Germinal center (tissue), 1 donor: ENCODE data around the gene TRAF7.
A peak's percentile ranks its signal among the peaks of the same experiment; 100 is the strongest.

ENCODE experiments used
- DNase-seq: peaks from one replicate; pipeline ENCODE4 v3.0.0; 2012; ENCODE audit warnings: mixed read lengths, low spot score

TRAF7 gene

DNA sequence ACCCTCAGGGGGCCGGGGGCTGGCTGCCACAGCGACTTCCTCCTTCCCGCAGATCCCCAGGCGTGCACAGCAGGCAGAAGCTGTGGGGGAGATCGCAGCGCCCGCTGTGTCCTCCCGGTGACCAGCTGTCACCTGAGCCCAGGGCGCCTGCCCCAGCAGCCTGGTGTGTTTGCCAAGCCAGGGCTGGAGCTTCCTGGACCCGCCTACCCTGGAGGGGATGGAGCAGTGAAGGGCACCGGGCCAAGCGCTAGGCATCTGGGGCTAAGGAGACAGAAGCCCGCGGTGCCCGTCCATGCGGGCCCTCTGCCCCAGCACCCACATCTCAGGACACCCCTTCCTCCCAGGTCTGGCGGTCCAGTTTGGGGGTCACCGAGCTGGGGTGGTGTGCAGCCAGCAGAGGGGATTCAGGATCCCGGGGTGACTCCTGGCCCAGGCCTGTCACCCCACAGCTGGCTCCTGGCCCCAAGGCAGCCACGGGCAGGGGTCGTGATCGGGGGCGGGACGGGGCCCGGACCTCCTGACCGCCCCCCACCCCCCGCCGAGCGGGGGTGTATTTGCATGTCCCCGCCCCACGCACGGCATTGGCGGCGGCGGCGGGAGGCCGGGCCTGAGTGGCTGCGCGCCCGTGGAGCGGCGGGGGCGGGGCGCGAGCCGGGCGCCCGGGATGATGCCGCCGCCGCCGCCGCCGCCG, 7.5 kb upstream of the TRAF7 start, which contains the start of gene RAB26:
Gene RAB26, plus strand, starts transcription at position 645 of the 691 bp plus-strand sequence. CDS start 159 bp downstream, outside the sequence.
- peak; percentile 66 for DNase-seq

DNA sequence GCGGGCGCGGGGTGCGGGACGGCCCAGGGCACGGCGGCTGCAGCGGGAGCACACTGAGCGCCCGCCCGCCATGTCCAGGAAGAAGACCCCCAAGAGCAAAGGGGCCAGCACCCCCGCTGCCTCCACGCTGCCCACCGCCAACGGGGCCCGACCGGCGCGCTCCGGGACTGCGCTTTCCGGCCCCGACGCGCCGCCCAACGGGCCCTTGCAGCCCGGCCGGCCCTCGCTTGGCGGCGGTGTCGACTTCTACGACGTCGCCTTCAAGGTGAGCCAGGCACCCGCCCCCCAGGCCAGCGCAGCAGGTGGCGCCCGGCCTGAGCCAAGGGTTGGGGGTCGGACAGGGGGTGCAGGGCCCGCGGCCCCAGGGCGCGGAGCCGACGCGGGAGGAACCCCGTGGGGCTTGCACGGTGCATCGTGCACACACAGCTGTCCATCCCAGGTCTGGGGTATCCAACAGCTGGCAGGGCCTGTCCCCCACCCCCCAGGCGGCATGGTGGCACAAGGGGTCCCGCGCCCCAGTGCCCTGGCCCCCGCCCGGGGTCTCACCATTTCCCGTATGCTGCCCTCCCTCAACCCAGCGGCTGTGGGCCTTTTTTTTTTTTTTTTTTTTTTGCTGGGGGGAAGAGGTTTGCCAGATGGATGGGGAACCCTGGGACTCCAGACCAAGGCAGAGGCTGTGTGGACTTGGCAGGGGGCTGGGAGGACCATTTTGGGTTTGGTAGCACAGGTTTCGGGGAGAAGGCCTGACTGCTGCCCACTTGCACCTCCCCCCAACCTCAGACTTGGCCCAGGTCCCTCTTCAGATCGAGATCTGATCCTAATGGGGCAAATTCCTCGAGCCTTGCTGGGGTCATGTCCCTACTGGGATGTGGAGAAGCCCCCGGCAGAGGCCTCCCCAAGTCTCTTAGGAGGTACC, 6.6 kb upstream of the TRAF7 start:
- DNase-seq: no peak

DNA sequence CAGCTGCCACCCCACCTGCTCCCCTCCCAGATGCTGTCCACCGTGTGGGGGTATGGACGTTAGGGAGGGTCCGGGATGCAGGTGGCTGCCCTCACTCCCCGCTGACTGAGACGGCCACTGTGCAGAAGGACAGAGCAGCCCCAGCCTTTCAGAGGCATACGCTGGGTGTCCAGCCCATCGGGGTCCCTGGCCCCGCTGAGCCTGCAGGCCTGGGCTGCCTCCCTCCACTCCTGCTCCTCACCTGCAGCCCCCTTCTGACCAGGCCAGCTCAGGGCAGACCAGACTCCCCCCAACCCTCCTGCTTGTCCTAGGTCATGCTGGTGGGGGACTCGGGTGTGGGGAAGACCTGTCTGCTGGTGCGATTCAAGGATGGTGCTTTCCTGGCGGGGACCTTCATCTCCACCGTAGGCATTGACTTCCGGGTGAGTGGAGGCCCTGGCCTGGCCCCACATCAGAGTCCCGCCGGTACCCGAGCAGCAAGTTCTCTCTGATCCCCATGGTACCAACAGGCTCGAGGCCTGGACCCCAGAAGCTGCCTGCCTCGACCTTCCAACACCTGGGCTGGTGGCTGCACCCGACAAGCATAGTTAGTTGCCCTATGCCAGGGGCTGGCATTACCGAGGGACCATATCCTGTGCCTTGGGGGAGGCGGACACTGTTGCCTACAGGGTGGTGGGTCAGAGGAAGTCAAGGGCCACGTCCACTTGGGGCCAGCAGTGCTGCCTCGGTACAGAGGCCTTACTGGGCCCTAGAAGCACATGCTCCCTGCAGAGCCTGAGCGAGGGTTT, 5.8 kb upstream of the TRAF7 start:
- no peak for DNase-seq

DNA sequence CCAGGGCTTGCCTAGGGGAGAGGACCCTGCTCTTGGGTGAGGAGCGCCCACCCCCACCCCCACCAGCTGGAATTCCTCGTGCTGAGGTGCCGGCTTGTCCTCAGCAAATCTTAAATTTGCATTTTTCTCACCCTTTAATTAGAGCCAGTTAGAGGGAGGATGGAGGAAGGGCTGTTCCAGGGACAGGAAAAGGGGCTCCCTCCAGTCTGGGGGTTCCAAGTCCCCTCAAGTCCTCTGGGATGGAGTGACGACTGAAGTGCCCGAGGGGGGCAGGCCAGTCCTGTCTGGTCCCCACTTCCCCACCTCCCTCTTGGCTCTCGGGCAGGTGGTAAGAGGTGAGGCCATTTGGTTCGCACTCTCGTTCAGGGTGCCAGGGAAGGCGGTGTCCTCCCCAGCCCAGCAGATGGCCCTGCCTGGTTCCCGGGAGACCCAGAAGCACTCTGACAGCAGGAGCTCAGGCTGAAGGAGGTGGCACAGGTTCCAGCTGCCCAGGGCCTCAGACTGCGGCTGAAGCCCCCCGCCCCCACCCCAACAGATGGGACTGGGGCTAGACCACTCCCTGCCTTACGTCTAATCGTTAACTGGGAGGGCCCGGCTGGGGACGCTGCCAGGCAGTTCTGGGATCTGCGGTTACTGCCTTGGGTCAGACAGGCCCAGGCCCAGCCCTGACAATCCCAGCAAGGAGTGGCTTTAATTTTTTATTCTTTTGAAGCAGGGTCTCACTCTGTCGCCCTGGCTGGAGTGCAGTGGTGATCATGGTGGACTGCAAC, 5.0 kb upstream of the TRAF7 start:
- no peak for DNase-seq

DNA sequence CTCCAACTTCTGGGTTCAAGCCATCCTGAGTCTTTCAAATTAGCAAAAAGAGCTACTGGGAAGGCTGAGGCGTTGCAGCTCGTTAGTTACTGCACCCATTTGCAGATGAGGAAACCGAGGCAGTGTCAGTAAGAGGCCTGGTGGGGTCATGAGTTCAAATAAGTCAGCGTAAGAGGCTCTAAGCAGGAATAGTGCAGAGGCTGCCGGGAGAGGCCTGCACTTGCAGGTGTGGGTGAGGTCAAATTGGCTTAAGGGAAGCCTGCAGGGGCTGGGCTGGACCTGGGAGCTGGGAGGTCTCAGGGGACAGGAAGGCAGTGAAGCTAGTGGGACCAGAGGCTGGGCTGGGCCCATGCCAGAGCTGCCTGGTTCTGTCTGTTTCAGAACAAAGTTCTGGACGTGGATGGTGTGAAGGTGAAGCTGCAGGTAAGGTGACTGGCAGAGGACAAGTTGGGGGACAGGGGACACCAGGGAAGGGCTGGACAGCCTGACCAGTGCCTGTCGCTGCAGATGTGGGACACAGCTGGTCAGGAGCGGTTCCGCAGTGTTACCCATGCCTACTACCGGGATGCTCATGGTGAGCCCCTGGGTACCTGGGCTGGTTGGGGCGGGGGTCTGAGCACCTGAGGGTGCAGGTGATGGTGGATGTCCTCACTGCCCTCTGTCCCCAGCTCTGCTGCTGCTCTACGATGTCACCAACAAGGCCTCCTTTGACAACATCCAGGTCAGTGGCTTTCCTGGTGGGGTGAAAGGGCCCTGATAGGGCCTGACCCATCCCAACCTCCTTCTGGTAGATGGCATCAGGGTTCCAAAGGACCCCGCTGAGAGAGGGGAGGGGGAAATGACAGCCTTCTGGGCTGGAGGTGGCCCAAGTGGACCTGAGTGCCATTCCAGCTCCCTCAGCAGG, 4.1 kb upstream of the TRAF7 start:
- DNase-seq: no peak

DNA sequence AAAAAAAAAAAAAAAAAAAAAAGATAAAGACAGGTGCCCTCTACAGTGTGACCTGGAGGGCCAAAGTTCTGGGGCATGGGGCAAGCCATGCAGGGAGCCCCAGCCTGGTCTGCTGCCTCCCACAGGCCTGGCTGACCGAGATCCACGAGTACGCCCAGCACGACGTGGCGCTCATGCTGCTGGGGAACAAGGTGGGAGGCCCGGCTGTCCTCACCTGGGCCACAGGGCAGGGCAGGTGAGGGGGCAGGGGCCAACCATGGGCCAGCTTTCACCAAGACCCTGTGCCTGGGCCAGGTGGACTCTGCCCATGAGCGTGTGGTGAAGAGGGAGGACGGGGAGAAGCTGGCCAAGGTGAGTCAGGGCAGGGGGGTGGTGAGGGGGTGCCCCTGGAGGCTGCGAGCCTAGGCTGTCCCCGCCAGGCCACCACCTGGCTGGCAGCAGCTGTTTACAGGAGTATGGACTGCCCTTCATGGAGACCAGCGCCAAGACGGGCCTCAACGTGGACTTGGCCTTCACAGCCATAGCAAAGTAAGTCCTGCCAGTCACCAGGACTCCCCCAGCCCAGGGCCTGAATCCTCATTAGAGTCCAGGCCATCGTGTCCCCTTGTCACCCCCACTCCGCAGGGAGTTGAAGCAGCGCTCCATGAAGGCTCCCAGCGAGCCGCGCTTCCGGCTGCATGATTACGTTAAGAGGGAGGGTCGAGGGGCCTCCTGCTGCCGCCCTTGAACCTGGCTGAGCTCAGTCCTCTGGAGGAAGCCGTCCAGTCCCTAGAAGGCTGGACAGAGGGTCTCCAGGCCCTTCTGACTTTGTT, 2.7 kb upstream of the TRAF7 start:
- DNase-seq: no peak

DNA sequence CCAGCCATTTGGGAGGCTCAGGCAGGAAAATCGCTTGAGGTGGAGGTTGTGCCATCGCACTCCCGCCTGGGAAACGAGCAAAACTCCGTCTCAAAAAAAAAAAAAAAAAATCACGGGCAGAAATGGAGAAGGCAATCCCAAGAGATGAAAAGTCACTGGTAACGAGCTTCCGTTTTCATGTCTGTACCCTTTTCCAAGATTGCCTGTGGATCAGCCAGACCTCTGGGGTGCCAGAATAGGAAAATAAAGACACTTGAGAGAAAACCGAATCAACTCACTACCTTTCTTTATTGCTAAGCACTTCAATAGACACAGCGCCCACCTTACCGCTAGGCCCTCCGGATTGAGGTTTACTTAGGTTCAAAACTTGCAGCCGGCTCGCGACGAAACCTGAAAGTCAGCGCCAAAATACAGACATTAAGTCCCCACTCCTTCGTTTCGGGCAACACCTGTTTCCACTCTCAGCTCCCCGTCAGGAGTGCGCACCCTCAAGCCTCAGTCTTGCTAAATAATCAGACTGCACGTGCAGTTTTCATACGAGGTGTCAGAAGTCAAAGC, 970 bp upstream of the TRAF7 start:
- DNase-seq: no peak

DNA sequence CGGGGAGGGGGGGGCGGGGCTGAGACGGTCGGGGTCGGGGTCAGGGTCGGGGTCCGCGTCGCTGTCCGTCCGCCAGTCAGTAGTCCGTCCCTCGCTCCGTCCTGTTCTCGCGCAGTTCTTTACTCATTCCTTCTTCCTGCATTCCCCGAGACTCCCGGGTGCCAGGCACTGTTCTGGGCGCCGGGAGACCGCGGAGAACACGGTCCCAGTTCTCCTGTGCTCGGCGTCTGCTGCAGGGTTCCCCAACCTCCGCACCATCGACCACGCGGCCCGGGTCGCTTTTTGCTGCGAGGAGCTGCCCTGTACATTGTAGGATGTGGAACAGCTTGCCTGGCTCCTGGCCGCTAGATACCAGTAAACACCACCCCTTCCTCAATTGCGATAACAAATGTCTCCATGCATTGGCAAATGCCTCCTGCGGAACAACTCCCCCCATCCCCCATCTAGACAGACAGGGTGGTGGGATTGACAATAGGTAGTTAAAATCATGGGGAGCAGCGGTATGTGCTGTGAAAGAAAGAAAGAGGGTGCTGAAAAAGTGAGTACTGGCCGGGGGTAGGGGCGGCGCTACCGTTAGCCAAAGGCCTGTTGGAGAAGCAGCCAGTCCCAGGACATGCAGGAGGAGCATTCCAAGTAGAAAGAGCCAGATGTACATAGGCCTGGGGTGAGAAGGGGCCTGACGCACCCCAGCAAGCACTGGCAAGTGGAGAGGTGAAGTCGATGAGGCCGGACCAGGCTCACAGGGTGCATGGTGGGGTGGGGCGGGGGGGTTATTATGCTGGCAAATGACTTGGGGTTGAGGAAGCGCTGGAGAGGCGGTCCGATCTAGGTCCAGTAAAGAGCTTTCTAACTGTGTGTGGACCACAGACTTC, 631 bp downstream of the TRAF7 start:
- no peak for DNase-seq

DNA sequence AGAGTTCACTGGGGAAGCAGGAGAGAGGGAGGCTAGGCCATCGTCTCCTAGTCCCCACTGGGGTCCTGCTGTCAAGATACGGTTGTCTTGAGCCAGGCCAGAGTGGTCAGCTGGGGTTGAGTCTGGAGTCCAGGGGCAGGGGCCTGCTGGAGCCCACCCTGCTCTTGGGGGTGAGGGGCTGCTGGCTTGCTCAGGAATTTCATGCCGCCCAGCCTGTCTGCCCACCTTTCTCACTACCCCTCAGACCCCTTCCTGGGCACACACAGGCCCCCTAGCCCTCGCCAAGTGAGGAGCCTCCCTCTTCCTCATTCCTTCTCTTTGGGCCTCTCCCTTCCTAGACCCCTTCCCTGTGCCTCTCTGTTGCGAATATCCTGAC, 1.3 kb downstream of the TRAF7 start:
- DNase-seq: no peak

DNA sequence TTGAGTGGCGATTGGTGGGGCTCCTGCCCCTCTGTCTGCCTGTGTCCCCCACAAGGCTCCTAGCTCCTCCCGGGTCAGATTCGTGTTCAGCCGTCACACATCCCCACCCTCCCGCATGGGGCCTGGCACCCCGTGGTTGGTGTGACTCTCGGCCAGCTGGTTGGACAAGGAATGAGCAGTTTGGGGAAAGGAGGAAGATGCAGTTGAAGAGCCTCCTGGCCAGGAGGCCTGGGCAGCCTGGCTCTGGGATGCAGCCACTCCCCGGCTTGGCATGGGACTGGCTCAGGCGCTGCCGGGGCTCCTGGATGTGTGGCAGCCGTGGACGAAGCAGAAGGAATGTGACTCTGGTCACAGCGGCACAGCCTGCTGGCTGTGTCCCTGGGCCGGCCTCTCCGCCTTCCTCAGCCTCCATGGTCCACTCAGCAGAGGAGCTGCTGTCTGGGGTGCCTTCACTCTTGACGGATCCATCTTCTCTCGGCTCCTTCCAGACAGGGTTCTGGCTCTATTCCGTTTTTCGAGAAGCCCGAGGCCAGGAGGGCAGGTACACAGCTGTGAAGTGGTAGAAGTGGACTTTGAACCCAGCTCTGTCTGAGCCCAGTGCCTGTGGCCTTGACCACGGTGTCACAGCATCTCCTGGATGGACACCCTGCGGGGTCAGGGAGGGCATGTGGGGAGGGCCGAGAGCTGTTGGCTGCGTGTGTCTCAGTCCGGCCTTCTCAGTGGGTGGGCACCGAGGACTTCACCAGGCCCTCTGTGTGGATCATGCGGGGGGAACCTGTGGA, 2.1 kb downstream of the TRAF7 start:
- no peak for DNase-seq

DNA sequence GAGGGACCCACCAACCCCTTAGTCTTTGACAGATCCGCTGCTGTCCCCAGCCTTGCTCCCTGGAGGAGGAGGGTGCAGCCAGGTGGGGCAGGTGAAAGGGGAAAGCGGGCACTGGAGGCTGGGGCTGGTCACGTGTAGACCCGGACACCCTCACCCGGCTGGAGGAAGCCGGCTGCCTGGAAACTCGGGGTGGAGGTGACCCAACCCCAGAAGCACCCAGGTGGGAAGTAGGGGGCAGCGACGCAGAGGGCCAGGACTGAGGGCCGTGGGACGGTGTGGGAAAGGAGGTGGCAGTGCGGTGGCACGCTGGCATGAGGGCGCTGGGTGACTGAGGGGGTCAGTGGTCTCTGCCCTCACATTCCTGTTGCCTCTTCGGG, 2.7 kb downstream of the TRAF7 start:
- DNase-seq: no peak

DNA sequence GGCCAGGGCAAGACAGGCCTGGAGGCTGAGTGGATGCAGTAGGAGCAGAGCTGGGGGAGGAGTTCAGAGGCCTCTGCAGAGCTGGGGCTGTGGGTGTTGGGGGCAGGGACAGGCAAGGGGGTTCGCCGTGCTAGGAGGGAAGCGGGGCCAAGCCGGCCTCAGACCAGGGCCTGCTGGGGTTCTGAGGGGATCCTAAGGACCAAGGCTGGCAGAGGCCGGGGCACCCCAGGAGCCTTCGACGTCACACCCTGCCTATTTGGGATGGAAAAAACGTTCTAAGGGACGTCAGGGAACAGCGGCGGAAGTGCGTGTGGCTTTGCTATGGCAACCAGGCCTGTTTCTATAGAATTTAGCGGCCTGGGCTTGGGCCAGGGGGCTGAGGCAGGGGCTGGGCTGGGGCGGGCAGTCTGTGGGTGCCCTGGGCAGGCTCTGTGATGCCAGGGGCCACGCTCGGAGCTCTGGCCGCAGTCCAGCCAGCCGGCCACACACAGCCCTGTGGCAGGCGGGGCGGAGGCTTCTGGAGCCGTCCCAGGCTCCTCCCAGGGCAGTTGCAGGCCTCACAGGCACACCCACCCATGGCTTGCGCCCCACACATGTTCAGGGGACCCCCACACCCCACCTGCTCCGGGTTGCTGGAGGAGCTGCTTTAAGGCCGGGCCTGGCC, 3.7 kb downstream of the TRAF7 start:
- DNase-seq: no peak

DNA sequence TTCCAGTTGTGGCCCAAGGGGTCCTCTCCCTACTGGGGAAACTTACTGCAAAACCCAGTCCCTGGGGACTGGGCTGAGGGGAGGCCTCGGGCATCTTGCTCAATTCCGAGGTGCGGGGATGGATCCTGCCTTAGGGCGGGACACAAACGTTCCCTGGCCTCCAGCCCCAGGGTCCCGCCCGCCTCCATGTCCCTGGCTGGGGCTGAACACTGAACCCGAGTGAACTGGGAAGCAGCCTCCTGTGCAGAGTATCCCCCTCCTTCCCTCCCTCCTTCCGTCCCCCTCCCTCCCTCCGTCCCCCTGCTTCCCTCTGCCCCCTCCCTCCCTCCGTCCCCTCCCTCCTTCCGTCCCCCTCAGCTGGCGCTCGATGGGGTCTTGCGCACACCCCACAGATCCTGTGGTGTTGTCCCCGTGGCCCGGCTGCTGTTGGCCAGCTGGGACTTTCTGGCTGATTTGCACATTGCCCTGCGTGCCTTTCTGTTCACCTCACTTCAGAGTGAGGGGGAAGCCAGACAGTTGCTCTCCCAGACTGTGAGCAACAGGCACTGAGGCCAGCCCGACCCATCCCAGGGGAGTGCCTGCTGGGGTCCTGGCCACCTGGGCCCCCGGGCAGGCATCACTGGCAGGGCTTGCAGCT, 5.5 kb downstream of the TRAF7 start:
- DNase-seq: no peak

DNA sequence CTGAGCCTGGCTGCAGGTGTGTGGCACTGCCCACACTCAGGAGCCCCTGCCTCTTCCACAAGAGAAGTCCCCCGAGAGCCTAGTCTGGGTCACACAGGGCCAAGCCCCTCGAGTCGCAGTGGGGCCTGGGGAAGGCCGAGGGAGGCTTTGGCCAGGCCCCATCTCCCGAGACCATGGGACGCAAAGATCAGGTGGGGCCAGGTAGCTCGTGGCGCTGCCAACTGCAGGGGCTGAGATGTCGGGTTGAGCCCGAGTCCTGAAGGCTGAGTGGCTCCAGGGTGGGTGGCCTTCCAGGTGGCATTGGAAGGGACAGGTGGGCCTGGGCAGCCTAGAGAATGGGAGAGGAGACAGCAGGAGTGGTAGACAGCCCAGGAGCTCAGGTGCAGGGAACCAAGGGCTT, 6.3 kb downstream of the TRAF7 start:
- no peak for DNase-seq

DNA sequence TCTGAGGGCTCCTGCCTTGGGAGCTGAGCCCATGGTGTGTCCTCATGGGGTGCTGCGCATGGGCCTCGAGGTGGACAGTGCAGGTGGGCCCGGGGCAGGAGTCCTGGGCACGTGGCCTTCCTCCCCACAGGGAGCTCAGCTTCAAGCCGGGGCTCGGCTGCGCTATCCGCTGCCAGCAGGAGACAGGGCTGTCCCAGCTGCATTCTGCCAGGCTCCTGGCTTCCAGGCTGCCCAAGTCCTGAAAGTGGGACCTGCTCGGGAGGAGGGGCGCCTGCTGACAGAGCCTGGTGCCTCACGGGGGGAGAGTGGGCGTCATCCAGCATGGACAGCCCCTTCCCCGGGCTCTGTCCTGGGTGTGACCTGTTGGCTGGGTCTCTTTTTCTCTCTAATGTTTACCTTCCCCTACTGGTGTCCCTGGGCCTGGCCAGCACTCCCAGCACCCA, 7.1 kb downstream of the TRAF7 start:
- no peak for DNase-seq

DNA sequence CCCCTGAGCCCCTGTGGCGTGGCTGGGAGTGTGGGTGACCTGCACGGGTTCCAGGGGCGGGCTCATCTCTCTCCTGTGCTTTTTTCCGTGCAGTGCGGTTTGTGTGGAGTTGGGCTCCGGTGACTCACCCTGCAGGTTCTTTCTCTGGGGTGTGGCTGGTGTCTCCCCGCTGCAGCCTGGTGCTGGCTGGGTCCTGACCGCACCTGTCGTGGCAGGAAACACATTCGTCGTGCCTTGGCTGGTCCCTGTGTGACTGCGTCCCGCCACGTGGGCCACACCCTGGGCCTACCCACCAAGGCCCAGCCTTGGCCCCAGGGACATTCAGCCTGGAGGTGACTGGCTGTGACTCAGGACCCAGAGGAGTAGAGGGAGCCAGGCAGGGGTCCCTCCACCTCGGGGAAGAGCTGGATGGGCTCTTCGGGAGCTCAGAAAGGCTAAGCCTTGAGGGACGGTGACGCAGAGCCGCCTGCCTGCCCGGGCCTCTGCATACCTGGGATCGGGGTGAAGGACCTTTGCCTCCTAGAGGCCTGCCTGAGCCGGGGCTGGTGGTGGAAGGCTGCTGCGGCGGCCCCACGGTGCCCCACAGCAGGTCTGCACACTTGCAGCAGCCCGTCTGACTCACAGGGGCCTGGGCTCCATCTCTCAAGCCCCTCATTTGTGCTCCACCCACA, 7.8 kb downstream of the TRAF7 start:
- DNase-seq: no peak
